ENCODE results near the gene PAQR9. TPM values are rescaled to one million over a fixed set of nuclear protein-coding genes. Genes with fewer than 3 reads are reported as not detected.

The PAQR9 gene
- total RNA-seq, 1 donor from 2014 or later = not detected

- peaks cover 43% of the 10 kb centered on the region for H3K27me3 Mint-ChIP-seq (ENCODE audit: unreplicated experiment)
- peaks cover 4% of the 10 kb centered on the region for H3K4me1 Mint-ChIP-seq (ENCODE audit: unreplicated experiment)
- H3K27ac Mint-ChIP-seq (ENCODE audit: unreplicated experiment) = no peak overlapping the region
- no peak for DNase-seq (ENCODE audit: extremely low spot score, unreplicated experiment)
- no peaks in the 10 kb centered on the region for H3K9me3 Mint-ChIP-seq (ENCODE audit: unreplicated experiment)
- H3K36me3 Mint-ChIP-seq (ENCODE audit: unreplicated experiment) = no peaks in the 10 kb centered on the region
- TF ChIP-seq CTCF (IDR thresholded peaks at IDR 0.05) = no peak
- no peak overlapping the region for H3K4me3 Mint-ChIP-seq (ENCODE audit: unreplicated experiment)
Observed at GRCh38 chr3:142950972-142951371, 12.5 kb downstream of the PAQR9 start.

- Mint-ChIP-seq H3K9me3 (ENCODE audit: unreplicated experiment) (no peaks in the 10 kb centered on the region), H3K4me3 (ENCODE audit: unreplicated experiment) (no peak overlapping the region), H3K27ac (ENCODE audit: unreplicated experiment) (no peak overlapping the region), H3K36me3 (ENCODE audit: unreplicated experiment) (no peaks in the 10 kb centered on the region), H3K4me1 (ENCODE audit: unreplicated experiment) (peaks cover 4% of the 10 kb centered on the region), H3K27me3 (ENCODE audit: unreplicated experiment) (peaks cover 28% of the 10 kb centered on the region)
- no peak for TF ChIP-seq CTCF (IDR thresholded peaks at IDR 0.05)
- no peak for DNase-seq (ENCODE audit: extremely low spot score, unreplicated experiment)
Observed at GRCh38 chr3:142947799-142948575, 15.5 kb downstream of the PAQR9 start.

GRCh38 chr3:142947352-142947751, 16.1 kb downstream of the PAQR9 start:
- Mint-ChIP-seq H3K27ac (ENCODE audit: unreplicated experiment) (no peak overlapping the region), H3K27me3 (ENCODE audit: unreplicated experiment) (peaks cover 28% of the 10 kb centered on the region), H3K4me3 (ENCODE audit: unreplicated experiment) (no peak overlapping the region), H3K9me3 (ENCODE audit: unreplicated experiment) (no peaks in the 10 kb centered on the region), H3K36me3 (ENCODE audit: unreplicated experiment) (no peaks in the 10 kb centered on the region), H3K4me1 (ENCODE audit: unreplicated experiment) (peaks cover 4% of the 10 kb centered on the region)
- no peak for TF ChIP-seq CTCF (IDR thresholded peaks at IDR 0.05)
- no peak for DNase-seq (ENCODE audit: extremely low spot score, unreplicated experiment)

GRCh38 chr3:142946861-142947260, 16.6 kb downstream of the PAQR9 start:
- Mint-ChIP-seq H3K27me3 (ENCODE audit: unreplicated experiment) (peaks cover 27% of the 10 kb centered on the region), H3K27ac (ENCODE audit: unreplicated experiment) (no peak overlapping the region), H3K9me3 (ENCODE audit: unreplicated experiment) (no peaks in the 10 kb centered on the region)

More at GRCh38 chr3:142946861-142947260, 16.6 kb downstream of the PAQR9 start:
- Mint-ChIP-seq H3K4me3 (ENCODE audit: unreplicated experiment) (no peak overlapping the region), H3K4me1 (ENCODE audit: unreplicated experiment) (peaks cover 4% of the 10 kb centered on the region), H3K36me3 (ENCODE audit: unreplicated experiment) (no peaks in the 10 kb centered on the region)
- TF ChIP-seq CTCF (IDR thresholded peaks at IDR 0.05) = no peak
- DNase-seq (ENCODE audit: extremely low spot score, unreplicated experiment) = no peak

All from osteocyte (in vitro differentiated cells).